H1 (cell line): ENCODE results near the gene CRIP1. TPM values are rescaled to one million over a fixed set of nuclear protein-coding genes. Genes with fewer than 3 reads are reported as not detected.

Source experiments
- CTCF ChIA-PET: fragments of 300-600 bp; sonication (Branson Sonifier 250); formaldehyde crosslinking; loops from one replicate; lab custom pipeline; 2021; ENCODE audit not compliant: partially characterized antibody; lab: Charles Lee
- POLR2A ChIA-PET: fragments of 300-600 bp; sonication (Branson Sonifier 250); formaldehyde crosslinking; loops from one replicate; lab custom pipeline; 2021; ENCODE audit warnings: inconsistent platforms; ENCODE audit not compliant: partially characterized antibody; lab: Charles Lee
- DNase-seq, 2 experiments: peaks; one replicate each; pipeline versions ENCODE4 v3.0.0 to v3.0.0-alpha.2; 2010 to 2022; ENCODE audit warnings: low spot score in 2 of 2, low read depth in 1 of 2, mixed read lengths in 1 of 2
- FAIRE-seq: peaks from 2 replicates; lab custom pipeline; 2011; peaks lifted over from hg19 to GRCh38; lab: Jason Lieb, UNC
- H2AFZ ChIP-seq: 2 replicates; pipeline ENCODE4 v1.8.1; 2012; ENCODE audit warnings: low read length, inconsistent platforms
- H2AK5ac ChIP-seq: 2 replicates; pipeline ENCODE4 v1.6.1; 2013; ENCODE audit warnings: low read depth, low read length
- H2BK120ac ChIP-seq: replicated peaks from 2 replicates; pipeline ENCODE3; 2013; ENCODE audit warnings: low read depth, low read length, inconsistent platforms
- H2BK12ac ChIP-seq: 2 replicates; pipeline ENCODE4 v1.6.1; 2013; ENCODE audit warnings: low read depth, low read length
- H2BK15ac ChIP-seq: 2 replicates; pipeline ENCODE4 v1.6.1; 2013; ENCODE audit warnings: low read length
- H2BK20ac ChIP-seq: 2 replicates; pipeline ENCODE4 v1.6.1; 2013; ENCODE audit warnings: low read length
- H2BK5ac ChIP-seq: 2 replicates; pipeline ENCODE4 v1.6.1; 2013; ENCODE audit warnings: low read depth, low read length
- H3K14ac ChIP-seq: 2 replicates; pipeline ENCODE4 v1.6.1; 2013; ENCODE audit warnings: inconsistent platforms; ENCODE audit not compliant: insufficient read length
- H3K18ac ChIP-seq: 2 replicates; pipeline ENCODE4 v1.6.1; 2013; ENCODE audit warnings: low read length; ENCODE audit errors: extremely low read depth
- H3K23ac ChIP-seq: 2 replicates; pipeline ENCODE4 v1.6.1; 2013; ENCODE audit warnings: inconsistent platforms; ENCODE audit not compliant: insufficient read length
- H3K23me2 ChIP-seq: 2 replicates; pipeline ENCODE4 v1.6.1; 2013; ENCODE audit warnings: low read depth, low read length
- H3K27ac ChIP-seq: 2 replicates; pipeline ENCODE4 v1.6.1; 2011; ENCODE audit warnings: low read depth, low read length, inconsistent platforms
- H3K27me3 ChIP-seq, 4 experiments: replicated peaks in 1 of 4; 1 replicate in 1 of 4; 2 replicates in 3 of 4; pipeline versions ENCODE4 v1.6.1 to v1.8.1; 2011 to 2013; ENCODE audit warnings: low read length in 3 of 4, mild to moderate bottlenecking in 3 of 4, inconsistent platforms in 2 of 4, mixed read lengths in 2 of 4, moderate library complexity in 1 of 4; ENCODE audit not compliant: control insufficient read depth in 3 of 4, insufficient read depth in 3 of 4; ENCODE audit errors: extremely low read depth in 1 of 4
- H3K36me3 ChIP-seq, 4 experiments: 2 replicates each; pipeline versions ENCODE4 v1.6.1 to v1.8.1; 2011 to 2013; ENCODE audit warnings: mild to moderate bottlenecking in 4 of 4, low read length in 3 of 4, moderate library complexity in 2 of 4, control low read depth in 1 of 4, inconsistent platforms in 1 of 4; ENCODE audit not compliant: insufficient read depth in 4 of 4, control insufficient read depth in 2 of 4
- H3K4ac ChIP-seq: replicated peaks from 2 replicates; pipeline ENCODE3; 2013; ENCODE audit warnings: low read length, low read depth, mixed read lengths, inconsistent platforms; ENCODE audit not compliant: insufficient read length
- H3K4me1 ChIP-seq, 4 experiments: replicated peaks in 1 of 4; 1 replicate in 1 of 4; 2 replicates in 3 of 4; pipeline versions ENCODE4 v1.6.1 to v1.8.1; 2011 to 2013; ENCODE audit warnings: low read length in 3 of 4, inconsistent platforms in 2 of 4, mixed read lengths in 1 of 4; ENCODE audit not compliant: insufficient read depth in 4 of 4, control insufficient read depth in 3 of 4
- H3K4me2 ChIP-seq, 2 experiments: 2 replicates each; pipeline versions ENCODE4 v1.6.1 to v1.8.1; 2011 to 2013; ENCODE audit warnings: low read depth in 2 of 2, low read length in 2 of 2, control low read depth in 1 of 2, inconsistent platforms in 1 of 2, mild to moderate bottlenecking in 1 of 2; ENCODE audit not compliant: insufficient read depth in 1 of 2
- H3K4me3 ChIP-seq, 4 experiments: fragments of 200-600, 300-600 bp in 1 of 4; sonication (generic), shearing (Covaris generic), sonication (Bioruptor Twin) in 1 of 4; 2 replicates each; pipeline versions ENCODE4 v1.5.1 to v1.8.1; 2011 to 2016; ENCODE audit warnings: low read length in 4 of 4, low read depth in 3 of 4, control low read depth in 2 of 4, inconsistent platforms in 2 of 4, mild to moderate bottlenecking in 2 of 4, mixed read lengths in 1 of 4, moderate library complexity in 1 of 4; ENCODE audit not compliant: insufficient read depth in 2 of 4; ENCODE audit errors: extremely low read depth in 1 of 4
- H3K56ac ChIP-seq: replicated peaks from 2 replicates; pipeline ENCODE3; 2013; ENCODE audit warnings: low read depth, mild to moderate bottlenecking, mixed read lengths, low read length, inconsistent platforms; ENCODE audit not compliant: insufficient read length
- H3K79me1 ChIP-seq: 2 replicates; pipeline ENCODE4 v1.6.1; 2013; ENCODE audit warnings: low read depth, low read length, control low read depth
- H3K79me2 ChIP-seq, 2 experiments: 2 replicates each; pipeline versions ENCODE4 v1.6.1 to v1.8.1; 2012 to 2013; ENCODE audit warnings: low read length in 2 of 2, mild to moderate bottlenecking in 2 of 2, inconsistent platforms in 1 of 2; ENCODE audit not compliant: insufficient read depth in 2 of 2, control insufficient read depth in 1 of 2
- H3K9ac ChIP-seq, 4 experiments: replicated peaks in 1 of 4; 1 replicate in 1 of 4; 2 replicates in 3 of 4; pipeline versions ENCODE4 v1.6.1 to v1.8.1; 2011 to 2013; ENCODE audit warnings: low read depth in 3 of 4, low read length in 3 of 4, control low read depth in 2 of 4, mild to moderate bottlenecking in 2 of 4, moderate library complexity in 2 of 4, inconsistent platforms in 1 of 4; ENCODE audit errors: extremely low read depth in 1 of 4
- H3K9me3 ChIP-seq, 2 experiments: 2 replicates each; pipeline versions ENCODE4 v1.6.1 to v1.8.1; 2012 to 2013; ENCODE audit warnings: mild to moderate bottlenecking in 2 of 2, moderate library complexity in 2 of 2, control low read depth in 1 of 2, inconsistent platforms in 1 of 2, low read depth in 1 of 2, low read length in 1 of 2, mixed read lengths in 1 of 2; ENCODE audit not compliant: insufficient read depth in 2 of 2
- H4K20me1 ChIP-seq, 2 experiments: replicated peaks in 1 of 2; 2 replicates each; pipeline versions ENCODE3 to v1.8.1; 2011 to 2013; ENCODE audit warnings: inconsistent platforms in 2 of 2, low read length in 2 of 2, mild to moderate bottlenecking in 1 of 2; ENCODE audit not compliant: insufficient read depth in 2 of 2, control insufficient read depth in 1 of 2
- H4K5ac ChIP-seq: 2 replicates; pipeline ENCODE4 v1.6.1; 2013; ENCODE audit warnings: low read length, low read depth, mixed read lengths, inconsistent platforms; ENCODE audit not compliant: insufficient read length
- H4K8ac ChIP-seq: 2 replicates; pipeline ENCODE4 v1.8.0; 2013; ENCODE audit warnings: mild to moderate bottlenecking, moderate library complexity, low read length, inconsistent platforms; ENCODE audit not compliant: insufficient read depth; ENCODE audit errors: extremely low read depth
- H4K91ac ChIP-seq: replicated peaks from 2 replicates; pipeline ENCODE3; 2013; ENCODE audit warnings: low read length, mixed read lengths, inconsistent platforms; ENCODE audit not compliant: insufficient read length
- ATF2 ChIP-seq: IDR thresholded peaks from 2 replicates; pipeline ENCODE4 v1.6.1; 2012; ENCODE audit warnings: low read length, inconsistent platforms
- SP1 ChIP-seq: IDR thresholded peaks from 2 replicates; pipeline ENCODE4 v1.6.1; 2011; ENCODE audit warnings: low read depth, low read length
- SP4 ChIP-seq: IDR thresholded peaks from 2 replicates; pipeline ENCODE4 v1.6.1; 2012; ENCODE audit warnings: low read length, inconsistent platforms
- TAF1 ChIP-seq: IDR thresholded peaks from 2 replicates; pipeline ENCODE4 v1.6.1; 2011; ENCODE audit warnings: mild to moderate bottlenecking, low read depth, low read length
- TBP ChIP-seq: IDR thresholded peaks from 2 replicates; pipeline ENCODE4 v1.6.1; 2011; ENCODE audit warnings: low read depth, low read length, improper control_type of control experiment
- TEAD4 ChIP-seq: IDR thresholded peaks from 2 replicates; pipeline ENCODE4 v1.6.1; 2012; ENCODE audit warnings: low read depth, low read length, inconsistent platforms, mixed read lengths
- WGBS, 2 experiments: shearing (Covaris generic) in 1 of 2; methylation state at CpG; one replicate each; pipeline versions ENCODE4 v1.1.6 to v1.1.7; 2013 to 2015; ENCODE audit warnings: low lambda C conversion rate in 2 of 2, mixed read lengths in 2 of 2, inconsistent platforms in 1 of 2, low coverage in 1 of 2, missing lambda C conversion rate in 1 of 2; ENCODE audit not compliant: insufficient replicate concordance in 2 of 2, insufficient coverage in 1 of 2, insufficient read length in 1 of 2; ENCODE audit errors: extremely low coverage in 1 of 2, missing lambda C conversion rate in 1 of 2; 5-methylcytosine and 5-hydroxymethylcytosine counted together
- polyA plus RNA-seq, 7 experiments: library from polyadenylated mRNA; depleted of rRNA in 3 of 7; stranded (reverse) in 5 of 7; unstranded in 2 of 7; fragments of >200 nt in 5 of 7; fragments of 200-250 nt in 2 of 7; gene quantifications; 1 replicate in 5 of 7; 2 replicates in 1 of 7; 4 replicates in 1 of 7; pipeline versions ENCODE4 v1.2.1 to v1.2.3, GENCODE V29; 2011 to 2013; ENCODE audit warnings: missing spikeins in 2 of 7, mixed read lengths in 2 of 7
- total RNA-seq: library from RNA; stranded (reverse); fragmentation: NEBNext Ultra II Directional; extraction: Animal tissue kit (Norgen Biotek cat#: 25700); gene quantifications from 2 replicates; pipeline ENCODE4 v1.2.1, GENCODE V29; 2021

Gene CRIP1
- total and polyA plus RNA-seq, 2 of the 8 experiments (the other 6 are each of a cell fraction or from before 2014, with no cell fraction given), result 1.2 to 2.2 TPM

- H3K27ac ChIP-seq, result no peak overlapping the region
- H4K8ac ChIP-seq, result no peak overlapping the region
- H3K36me3 ChIP-seq, result no peaks in the 10 kb centered on the region
- H3K4me2 ChIP-seq, result no peak overlapping the region
- no peak overlapping the region for H2BK15ac ChIP-seq
- H4K20me1 ChIP-seq, result no peaks in the 10 kb centered on the region
- FAIRE-seq, result no peak
- no peak overlapping the region for H3K4ac ChIP-seq
- no peaks in the 10 kb centered on the region for H3K4me1 ChIP-seq
- no peak overlapping the region for H3K56ac ChIP-seq
- no peak overlapping the region for H4K5ac ChIP-seq
- no peak overlapping the region for H3K9ac ChIP-seq
- no peak overlapping the region for H3K4me3 ChIP-seq
- H3K18ac ChIP-seq, result no peak overlapping the region
- H3K27me3 ChIP-seq, result no peaks in the 10 kb centered on the region; a peak in 1 of 7 replicates
- H3K14ac ChIP-seq, result no peak overlapping the region
- ChIA-PET POLR2A (no interaction called here), CTCF (interaction anchor here (1.5 kb wide), 1 partner anchor 29 kb away, joined by 4 read pairs; no protein-coding TSS in a partner anchor)
- WGBS, 2 experiments, result 84% methylated on average over 16 of the region's 16 CpGs; no CpG with 5 or more reads in 1 of the 2 experiments
- H3K23ac ChIP-seq, result no peak overlapping the region
- H2BK5ac ChIP-seq, result no peak overlapping the region
- H3K23me2 ChIP-seq, result no peaks in the 10 kb centered on the region
- no peak overlapping the region for H2BK120ac ChIP-seq
- H3K79me1 ChIP-seq, result no peaks in the 10 kb centered on the region
- H2AFZ ChIP-seq, result no peak overlapping the region
- peaks cover 0 to 10% of the 10 kb centered on the region in 2 experiments; a peak in 1 of 4 replicates for H3K9me3 ChIP-seq
- DNase-seq, result no peak
- H2BK20ac ChIP-seq, result no peak overlapping the region
- H4K91ac ChIP-seq, result no peak overlapping the region
- H2AK5ac ChIP-seq, result no peak overlapping the region
- H3K79me2 ChIP-seq, result no peaks in the 10 kb centered on the region
- no peak overlapping the region for H2BK12ac ChIP-seq
- TF ChIP-seq TAF1, result no peak
- no peak for TF ChIP-seq SP1
- no peak for TF ChIP-seq ATF2
- TF ChIP-seq TBP, result no peak
- no peak for TF ChIP-seq TEAD4
- TF ChIP-seq SP4, result no peak
These were observed 21.4 kb downstream of the CRIP1 start for GRCh38 chr14:105508069-105508468.
